SK-N-SH (cell line): ENCODE data around the gene STAB1. TPM values are rescaled to one million over a fixed set of nuclear protein-coding genes. Genes with fewer than 3 reads are reported as not detected.

ENCODE experiments used
- CTCF ChIA-PET: fragments of 300-600, 350-600 bp; formaldehyde crosslinking; extraction: SDS; loops from one replicate; lab custom pipeline; 2021; lab: Yijun Ruan, JAX
- POLR2A ChIA-PET: fragments of 350-600 bp; sonication (Branson Sonifier 250); formaldehyde crosslinking; extraction: SDS; loops from one replicate; lab custom pipeline; 2020; ENCODE audit warnings: antibody characterized with exemption, inconsistent platforms; lab: Yijun Ruan, JAX
- DNase-seq: peaks from one replicate; pipeline ENCODE4 v3.0.0; 2012
- H2AFZ ChIP-seq: fragments of 200-600 bp; sonication (generic); 2 replicates; pipeline ENCODE4 v1.8.1; 2016; ENCODE audit warnings: antibody characterized with exemption, mild to moderate bottlenecking, low read depth
- H3F3A ChIP-seq: fragments of 200-600 bp; sonication (generic); replicated peaks from 2 replicates; pipeline ENCODE3; 2016; ENCODE audit warnings: antibody characterized with exemption, mild to moderate bottlenecking; ENCODE audit not compliant: insufficient read depth
- H3K27ac ChIP-seq, 2 experiments: fragments of 200-500 bp in 1 of 2; fragments of 200-600 bp in 1 of 2; sonication (Bioruptor generic) in 1 of 2; sonication (generic), shearing (Covaris generic) in 1 of 2; 2 replicates each; pipeline versions ENCODE4 v1.5.1 to v1.6.1; 2014 to 2016; ENCODE audit warnings: low read depth in 2 of 2, inconsistent platforms in 1 of 2, low read length in 1 of 2, mild to moderate bottlenecking in 1 of 2, mixed read lengths in 1 of 2
- H3K27me3 ChIP-seq: fragments of 200-600 bp; sonication (generic), shearing (Covaris generic); 2 replicates; pipeline ENCODE4 v1.6.1; 2016; ENCODE audit warnings: mixed run types; ENCODE audit not compliant: insufficient read depth
- H3K36me3 ChIP-seq, 2 experiments: fragments of 200-500 bp in 1 of 2; fragments of 200-600 bp in 1 of 2; sonication (Bioruptor generic) in 1 of 2; sonication (generic) in 1 of 2; replicated peaks in 1 of 2; 2 replicates each; pipeline versions ENCODE3 to v1.5.1; 2014 to 2016; ENCODE audit warnings: low read length in 1 of 2, mild to moderate bottlenecking in 1 of 2; ENCODE audit not compliant: insufficient read depth in 2 of 2, control insufficient read depth in 1 of 2
- H3K4me1 ChIP-seq, 2 experiments: fragments of 200-500 bp in 1 of 2; fragments of 200-600 bp in 1 of 2; sonication (Bioruptor generic) in 1 of 2; sonication (generic), shearing (Covaris generic) in 1 of 2; 2 replicates each; pipeline versions ENCODE4 v1.5.1 to v1.6.1; 2014 to 2016; ENCODE audit warnings: low read depth in 1 of 2, low read length in 1 of 2, mixed run types in 1 of 2; ENCODE audit not compliant: insufficient read depth in 2 of 2, control insufficient read depth in 1 of 2
- H3K4me2 ChIP-seq: fragments of 200-600 bp; sonication (generic), shearing (Covaris generic); 2 replicates; pipeline ENCODE4 v1.6.1; 2017; ENCODE audit warnings: mixed run types
- H3K4me3 ChIP-seq, 2 experiments: fragments of 200-500 bp in 1 of 2; fragments of 200-600 bp in 1 of 2; sonication (Bioruptor generic) in 1 of 2; sonication (generic), shearing (Covaris generic) in 1 of 2; 2 replicates each; pipeline versions ENCODE4 v1.5.1 to v1.8.1; 2014 to 2016; ENCODE audit warnings: low read depth in 2 of 2, inconsistent platforms in 1 of 2, low read length in 1 of 2, mild to moderate bottlenecking in 1 of 2, mixed read lengths in 1 of 2, moderate library complexity in 1 of 2
- H3K79me2 ChIP-seq: fragments of 200-600 bp; sonication (generic); 2 replicates; pipeline ENCODE4 v1.8.1; 2017; ENCODE audit warnings: mild to moderate bottlenecking; ENCODE audit not compliant: insufficient read depth
- H3K9ac ChIP-seq: fragments of 200-600 bp; sonication (generic); 2 replicates; pipeline ENCODE4 v1.6.1; 2017; ENCODE audit warnings: mixed run types
- H3K9me2 ChIP-seq: fragments of 200-600 bp; sonication (generic); 2 replicates; pipeline ENCODE4 v1.6.1; 2017; ENCODE audit warnings: mixed run types
- H3K9me3 ChIP-seq: fragments of 200-600 bp; sonication (generic); 2 replicates; pipeline ENCODE4 v1.6.1; 2017; ENCODE audit warnings: mixed run types, mild to moderate bottlenecking, moderate library complexity
- H4K20me1 ChIP-seq: fragments of 200-600 bp; sonication (generic); 2 replicates; pipeline ENCODE4 v1.6.1; 2017; ENCODE audit warnings: mild to moderate bottlenecking, mixed run types; ENCODE audit not compliant: insufficient read depth
- CHD2 ChIP-seq: fragments of 150-350 bp; IDR thresholded peaks from 2 replicates; pipeline ENCODE4 v1.6.1; 2018; ENCODE audit warnings: low read length; ENCODE audit not compliant: partially characterized antibody
- ELF1 ChIP-seq: IDR thresholded peaks from 2 replicates; pipeline ENCODE4 v1.4.0; 2012
- EZH2phosphoT487 ChIP-seq: fragments of 200-600 bp; sonication (generic); IDR thresholded peaks from 2 replicates; pipeline ENCODE4 v1.6.1; 2017; ENCODE audit warnings: low read depth, mixed run types, mild to moderate bottlenecking, antibody characterized with exemption, moderate library complexity, borderline replicate concordance
- FOXJ3 ChIP-seq: sonication (generic); formaldehyde crosslinking; IDR thresholded peaks from 2 replicates; pipeline ENCODE4 v1.5.1; 2020; ENCODE audit warnings: mild to moderate bottlenecking, missing genetic modification reagents
- FOXM1 ChIP-seq: IDR thresholded peaks from 2 replicates; pipeline ENCODE4 v1.4.0; 2012; ENCODE audit warnings: low read depth, mild to moderate bottlenecking
- MEF2A ChIP-seq: IDR thresholded peaks from 2 replicates; pipeline ENCODE4 v1.4.0; 2012; ENCODE audit warnings: low read depth, borderline replicate concordance
- MXI1 ChIP-seq: IDR thresholded peaks from 2 replicates; pipeline ENCODE4 v1.6.1; 2012; ENCODE audit warnings: mild to moderate bottlenecking, low read depth, low read length, improper control_type of control experiment
- NRF1 ChIP-seq: IDR thresholded peaks from 2 replicates; pipeline ENCODE4 v1.6.1; 2012; ENCODE audit warnings: low read depth, mild to moderate bottlenecking, low read length
- PBX3 ChIP-seq: IDR thresholded peaks from 2 replicates; pipeline ENCODE4; 2012
- RAD21 ChIP-seq: IDR thresholded peaks from 2 replicates; pipeline ENCODE4 v1.6.1; 2012; ENCODE audit warnings: mild to moderate bottlenecking, low read length
- RCOR1 ChIP-seq: fragments of 150-350 bp; IDR thresholded peaks from 2 replicates; pipeline ENCODE4 v1.6.1; 2017; ENCODE audit warnings: antibody characterized with exemption, low read length
- RXRA ChIP-seq: IDR thresholded peaks from 2 replicates; pipeline ENCODE4 v1.4.0; 2012; ENCODE audit warnings: low read depth, mild to moderate bottlenecking, borderline replicate concordance
- SIN3A ChIP-seq: IDR thresholded peaks from 2 replicates; pipeline ENCODE4 v1.6.1; 2012; ENCODE audit warnings: low read depth, mild to moderate bottlenecking, low read length, moderate library complexity, borderline replicate concordance
- SMC3 ChIP-seq: IDR thresholded peaks from 2 replicates; pipeline ENCODE4 v1.6.1; 2012; ENCODE audit warnings: low read depth, low read length, improper control_type of control experiment
- ZBTB33 ChIP-seq: IDR thresholded peaks from 2 replicates; pipeline ENCODE4 v1.4.0; 2012; ENCODE audit warnings: low read depth, borderline replicate concordance
- WGBS: methylation state at CpG from one replicate; pipeline ENCODE4 v1.1.6; 2017; ENCODE audit warnings: low lambda C conversion rate; 5-methylcytosine and 5-hydroxymethylcytosine counted together
- polyA plus RNA-seq, 3 experiments: library from polyadenylated mRNA; depleted of rRNA; stranded (reverse); fragments of >200 nt; gene quantifications; 2 replicates each; pipeline ENCODE4 v1.2.3, GENCODE V29; 2012
- TF ChIP-seq, protein P1 (sequence below): IDR thresholded peaks from 2 replicates; pipeline ENCODE4 v1.4.0; 2012; ENCODE audit warnings: low read depth, borderline replicate concordance
- TF ChIP-seq, protein P2 (sequence below): fragments of 200-600 bp; sonication (generic); IDR thresholded peaks from 2 replicates; pipeline ENCODE4 v1.6.1; 2017; ENCODE audit warnings: antibody characterized with exemption, mild to moderate bottlenecking, moderate library complexity
- TF ChIP-seq, protein P3 (sequence below): IDR thresholded peaks from 2 replicates; pipeline ENCODE4 v1.4.0; 2012; ENCODE audit warnings: low read depth

Gene STAB1
- polyA plus RNA-seq, 1 of the 3 experiments (the other 2 are of a cell fraction), result 0.05 TPM

DNA sequence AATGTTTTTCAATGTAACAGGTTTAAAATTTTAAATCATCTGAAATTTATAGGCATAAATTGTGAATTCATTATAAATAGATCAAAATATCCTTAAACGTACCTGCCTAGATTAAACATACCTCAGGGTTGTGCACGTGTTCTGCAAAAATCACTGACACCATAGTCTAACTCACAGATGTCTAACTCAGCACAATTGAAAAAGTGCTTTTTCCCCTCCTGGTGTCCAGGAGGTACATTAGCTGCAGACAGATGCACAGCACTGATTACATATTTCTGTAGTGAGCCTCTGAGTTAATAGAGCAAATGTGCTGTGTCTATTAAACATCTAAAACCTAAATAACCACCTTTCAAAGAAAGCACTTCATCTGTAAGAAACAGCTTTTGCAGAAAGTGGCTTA, 52.0 kb downstream of the STAB1 start:
- no peak overlapping the region for H2AFZ ChIP-seq
- TF ChIP-seq SMC3, result peak; percentile 18; the same call in 1 of the 2 replicates
- TF ChIP-seq RAD21, result peak; percentile 42
- TF ChIP-seq, protein P1, sequence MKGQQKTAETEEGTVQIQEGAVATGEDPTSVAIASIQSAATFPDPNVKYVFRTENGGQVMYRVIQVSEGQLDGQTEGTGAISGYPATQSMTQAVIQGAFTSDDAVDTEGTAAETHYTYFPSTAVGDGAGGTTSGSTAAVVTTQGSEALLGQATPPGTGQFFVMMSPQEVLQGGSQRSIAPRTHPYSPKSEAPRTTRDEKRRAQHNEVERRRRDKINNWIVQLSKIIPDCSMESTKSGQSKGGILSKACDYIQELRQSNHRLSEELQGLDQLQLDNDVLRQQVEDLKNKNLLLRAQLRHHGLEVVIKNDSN, result no peak
- TF ChIP-seq MXI1, result peak; percentile 87; the same call in 1 of the 2 replicates
- TF ChIP-seq RCOR1, result no peak
- TF ChIP-seq PBX3, result no peak
- peak; percentile 9 for TF ChIP-seq CHD2
- no peak for TF ChIP-seq RXRA
- TF ChIP-seq, protein P2, sequence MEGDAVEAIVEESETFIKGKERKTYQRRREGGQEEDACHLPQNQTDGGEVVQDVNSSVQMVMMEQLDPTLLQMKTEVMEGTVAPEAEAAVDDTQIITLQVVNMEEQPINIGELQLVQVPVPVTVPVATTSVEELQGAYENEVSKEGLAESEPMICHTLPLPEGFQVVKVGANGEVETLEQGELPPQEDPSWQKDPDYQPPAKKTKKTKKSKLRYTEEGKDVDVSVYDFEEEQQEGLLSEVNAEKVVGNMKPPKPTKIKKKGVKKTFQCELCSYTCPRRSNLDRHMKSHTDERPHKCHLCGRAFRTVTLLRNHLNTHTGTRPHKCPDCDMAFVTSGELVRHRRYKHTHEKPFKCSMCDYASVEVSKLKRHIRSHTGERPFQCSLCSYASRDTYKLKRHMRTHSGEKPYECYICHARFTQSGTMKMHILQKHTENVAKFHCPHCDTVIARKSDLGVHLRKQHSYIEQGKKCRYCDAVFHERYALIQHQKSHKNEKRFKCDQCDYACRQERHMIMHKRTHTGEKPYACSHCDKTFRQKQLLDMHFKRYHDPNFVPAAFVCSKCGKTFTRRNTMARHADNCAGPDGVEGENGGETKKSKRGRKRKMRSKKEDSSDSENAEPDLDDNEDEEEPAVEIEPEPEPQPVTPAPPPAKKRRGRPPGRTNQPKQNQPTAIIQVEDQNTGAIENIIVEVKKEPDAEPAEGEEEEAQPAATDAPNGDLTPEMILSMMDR, result no peak
- no peak for TF ChIP-seq SIN3A
- TF ChIP-seq FOXJ3 (CRISPR knock-in tag), result no peak
- H3K27me3 ChIP-seq, result no peaks in the 10 kb centered on the region
- H3K79me2 ChIP-seq, result peaks cover 33% of the 10 kb centered on the region; the same call in 1 of the 2 replicates
- CTCF ChIA-PET, result interaction anchor here (1.3 to 2.0 kb wide), 2 partner anchors 75 to 89 kb away, joined by 3 to 7 read pairs; no protein-coding TSS in a partner anchor
- H3K4me3 ChIP-seq, result no peak overlapping the region
- 64% methylated on average over 2 of the region's 2 CpGs for WGBS
- H4K20me1 ChIP-seq, result peaks cover 4% of the 10 kb centered on the region
- no peak overlapping the region for H3K9ac ChIP-seq
- no peak overlapping the region for H3K4me2 ChIP-seq
- H3K9me3 ChIP-seq, result no peaks in the 10 kb centered on the region
- peak overlapping the region in 1 of 2 experiments; percentile 70; a peak in 3 of 4 replicates for H3K27ac ChIP-seq
- POLR2A ChIA-PET, result no interaction called here
- H3F3A ChIP-seq, result peaks cover 38% of the 10 kb centered on the region
- peaks cover 44 to 73% of the 10 kb centered on the region in 2 experiments for H3K36me3 ChIP-seq
- H3K9me2 ChIP-seq, result no peaks in the 10 kb centered on the region
- H3K4me1 ChIP-seq, result peaks cover 0 to 10% of the 10 kb centered on the region in 2 experiments; a peak in 2 of 4 replicates
- DNase-seq, result peak; percentile 36

DNA sequence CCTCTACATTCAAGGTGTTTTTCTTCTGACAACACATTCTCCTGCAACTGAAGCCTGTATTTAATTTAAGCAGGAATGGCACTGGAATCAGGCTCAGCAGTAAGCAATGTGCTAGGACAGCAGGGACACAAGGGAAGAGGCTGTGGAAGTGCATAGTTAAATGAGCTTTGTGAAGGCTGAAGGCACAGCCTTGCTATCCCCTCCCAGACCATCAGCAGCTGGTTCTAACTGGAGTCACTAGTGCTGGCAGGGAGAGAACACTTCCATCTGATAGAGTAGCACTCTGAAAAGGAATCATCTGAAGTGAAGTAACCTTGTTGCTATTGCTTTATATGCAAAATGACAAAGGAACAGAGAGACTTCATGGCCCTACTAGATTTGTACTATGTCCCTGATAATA, 56.0 kb downstream of the STAB1 start:
- Histone ChIP-seq H3K4me1 (peaks cover 0 to 10% of the 10 kb centered on the region in 2 experiments; a peak in 2 of 4 replicates), H3K36me3 (peaks cover 63 to 72% of the 10 kb centered on the region in 2 experiments)
- POLR2A ChIA-PET, result interaction anchor here (0.9 kb wide), 1 partner anchor 15 kb away, joined by 3 read pairs; the partner anchor contains the start of gene UQCC5
- no peak for TF ChIP-seq FOXM1
- TF ChIP-seq EZH2phosphoT487, result no peak
- no peak for TF ChIP-seq NRF1
- no peak for TF ChIP-seq ZBTB33
- no peak for TF ChIP-seq ELF1
- no peak for TF ChIP-seq MEF2A
- no peak for TF ChIP-seq PBX3
- no peak for TF ChIP-seq CHD2
- TF ChIP-seq, protein P1, result no peak
- TF ChIP-seq, protein P3, sequence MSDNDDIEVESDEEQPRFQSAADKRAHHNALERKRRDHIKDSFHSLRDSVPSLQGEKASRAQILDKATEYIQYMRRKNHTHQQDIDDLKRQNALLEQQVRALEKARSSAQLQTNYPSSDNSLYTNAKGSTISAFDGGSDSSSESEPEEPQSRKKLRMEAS, result no peak
- no peak for TF ChIP-seq FOXJ3 (CRISPR knock-in tag)

More for the DNA sequence above, 56.0 kb downstream of the STAB1 start:
- no peak overlapping the region for H3K4me2 ChIP-seq
- peak overlapping the region in 1 of 2 experiments; percentile 18; a peak in 1 of 4 replicates for H3K27ac ChIP-seq
- no peak overlapping the region for H3K4me3 ChIP-seq
- H3K9me3 ChIP-seq, result no peaks in the 10 kb centered on the region
- CTCF ChIA-PET, result interaction anchor here (0.9 to 3.5 kb wide), 2 partner anchors 69 to 79 kb away, joined by 3 to 17 read pairs; no protein-coding TSS in a partner anchor
- H3F3A ChIP-seq, result peaks cover 24% of the 10 kb centered on the region
- H4K20me1 ChIP-seq, result 0 out of 2 replicates have a peak, but pooled peaks cover 4% of the 10 kb centered on the region
- no peak overlapping the region for H2AFZ ChIP-seq
- peaks cover 10% of the 10 kb centered on the region; the same call in 1 of the 2 replicates for H3K79me2 ChIP-seq
- no peak for DNase-seq
- H3K9ac ChIP-seq, result no peak overlapping the region
- H3K27me3 ChIP-seq, result no peaks in the 10 kb centered on the region
- H3K9me2 ChIP-seq, result no peaks in the 10 kb centered on the region
